Measurements from ENCODE around the gene FRMD4A. TPM values are rescaled to one million over a fixed set of nuclear protein-coding genes. Genes with fewer than 3 reads are reported as not detected.

FRMD4A gene
- total RNA-seq, 2 donors from 2014 or later: 55.9 to 81.0 TPM

DNA sequence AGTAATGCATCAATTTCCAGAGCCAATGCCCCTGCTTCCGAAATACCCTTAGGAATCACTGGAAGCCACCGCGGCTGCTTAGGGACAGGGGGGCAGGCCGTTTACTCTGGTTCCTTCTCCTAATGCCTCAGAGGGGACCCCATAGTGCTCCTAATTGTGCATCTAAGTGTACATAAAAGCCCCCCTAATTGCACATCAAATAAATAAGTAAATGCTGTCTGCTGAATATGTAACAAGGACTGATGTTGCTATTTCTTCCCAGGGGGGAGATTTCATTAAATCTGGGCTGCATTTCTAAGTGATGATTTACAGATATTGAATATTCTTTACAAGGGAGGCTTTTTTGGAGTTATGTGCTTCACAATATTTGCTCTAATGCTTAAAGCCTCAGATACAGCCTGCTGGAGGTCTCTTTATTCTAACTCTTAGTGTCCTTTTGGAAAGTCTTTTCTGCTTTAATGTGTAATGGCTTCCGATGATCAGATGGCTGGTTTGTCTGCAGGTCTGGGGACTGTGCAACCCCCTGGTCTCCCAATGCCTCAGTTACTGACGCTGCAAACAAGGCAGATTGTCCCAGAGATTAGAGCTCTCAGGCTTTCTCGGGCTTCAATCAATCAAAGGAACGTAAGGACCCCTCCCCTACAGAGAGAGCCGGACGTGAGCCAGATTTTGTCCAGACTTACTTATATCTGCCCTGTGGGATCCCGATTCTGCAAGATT, 601.0 kb downstream of the FRMD4A start:
- no peak overlapping the region for H3K4me3 ChIP-seq

GRCh38 chr10:13728898-13729535, 601.7 kb downstream of the FRMD4A start:
- H3K9me3 ChIP-seq: no peaks in the 10 kb centered on the region
- H3K4me3 ChIP-seq: no peak overlapping the region
- H3K36me3 ChIP-seq: peaks cover 13% of the 10 kb centered on the region
- H3K4me1 ChIP-seq (ENCODE audit: control insufficient read depth in 1 of 2, low read depth in 2 of 2): no peaks in the 10 kb centered on the region
- no peak for TF ChIP-seq CTCF (IDR thresholded peaks at IDR 0.05)
- ATAC-seq (ENCODE audit: insufficient number of reproducible peaks, low FRiP score, low read depth) (no peak), DNase-seq (ENCODE audit: low spot score) (no peak)
- H3K27ac ChIP-seq: no peak overlapping the region
- no peaks in the 10 kb centered on the region for H3K27me3 ChIP-seq (replicated peaks; ENCODE audit: insufficient read depth)

More for the DNA sequence above, 601.0 kb downstream of the FRMD4A start:
- no peaks in the 10 kb centered on the region for H3K4me1 ChIP-seq (ENCODE audit: control insufficient read depth in 1 of 2, low read depth in 2 of 2)
- peaks cover 13% of the 10 kb centered on the region for H3K36me3 ChIP-seq
- DNase-seq (ENCODE audit: low spot score) (no peak), ATAC-seq (ENCODE audit: insufficient number of reproducible peaks, low FRiP score, low read depth) (no peak)
- H3K27me3 ChIP-seq (replicated peaks; ENCODE audit: insufficient read depth): no peaks in the 10 kb centered on the region
- no peak overlapping the region for H3K27ac ChIP-seq
- no peak for TF ChIP-seq CTCF (IDR thresholded peaks at IDR 0.05)
- H3K9me3 ChIP-seq: no peaks in the 10 kb centered on the region

GRCh38 chr10:13725594-13725993, 605.1 kb downstream of the FRMD4A start:
- H3K27me3 ChIP-seq (replicated peaks; ENCODE audit: insufficient read depth): no peaks in the 10 kb centered on the region
- H3K4me3 ChIP-seq: no peak overlapping the region
- no peaks in the 10 kb centered on the region for H3K4me1 ChIP-seq (ENCODE audit: control insufficient read depth in 1 of 2, low read depth in 2 of 2)
- TF ChIP-seq CTCF (IDR thresholded peaks at IDR 0.05): no peak
- no peaks in the 10 kb centered on the region for H3K9me3 ChIP-seq
- H3K27ac ChIP-seq: no peak overlapping the region
- peaks cover 7% of the 10 kb centered on the region for H3K36me3 ChIP-seq
- DNase-seq (ENCODE audit: low spot score) (no peak), ATAC-seq (ENCODE audit: insufficient number of reproducible peaks, low FRiP score, low read depth) (no peak)

DNA sequence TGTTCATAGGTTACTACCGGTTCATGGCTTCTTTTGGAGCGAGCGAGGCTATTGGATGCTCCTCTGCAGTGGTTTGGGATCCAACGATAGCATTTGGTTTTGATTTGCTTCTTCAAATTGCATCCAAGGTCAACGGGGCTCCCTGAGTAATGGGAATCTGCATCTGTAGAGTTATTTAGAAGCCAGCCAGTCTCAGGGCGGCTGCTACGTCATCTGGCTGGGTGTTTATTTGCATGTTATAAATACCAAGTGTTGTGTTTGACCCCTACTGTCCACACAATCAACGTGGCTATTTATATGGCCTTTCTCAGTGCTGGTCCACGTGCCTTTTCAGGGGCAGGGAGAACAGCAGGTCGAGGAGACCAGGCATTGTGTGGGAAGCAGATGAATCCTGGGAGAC, 606.2 kb downstream of the FRMD4A start:
- ATAC-seq (ENCODE audit: insufficient number of reproducible peaks, low FRiP score, low read depth) (no peak), DNase-seq (ENCODE audit: low spot score) (no peak)
- Histone ChIP-seq H3K36me3 (peaks cover 7% of the 10 kb centered on the region), H3K27ac (no peak overlapping the region), H3K27me3 (replicated peaks; ENCODE audit: insufficient read depth) (no peaks in the 10 kb centered on the region), H3K4me3 (no peak overlapping the region), H3K4me1 (ENCODE audit: control insufficient read depth in 1 of 2, low read depth in 2 of 2) (no peaks in the 10 kb centered on the region), H3K9me3 (no peaks in the 10 kb centered on the region)
- no peak for TF ChIP-seq CTCF (IDR thresholded peaks at IDR 0.05)

- TF ChIP-seq CTCF (IDR thresholded peaks at IDR 0.05): no peak
- peaks cover 7% of the 10 kb centered on the region for H3K36me3 ChIP-seq
- H3K4me3 ChIP-seq: no peak overlapping the region
- no peaks in the 10 kb centered on the region for H3K9me3 ChIP-seq
- no peaks in the 10 kb centered on the region for H3K27me3 ChIP-seq (replicated peaks; ENCODE audit: insufficient read depth)
- ATAC-seq (ENCODE audit: insufficient number of reproducible peaks, low FRiP score, low read depth) (no peak), DNase-seq (ENCODE audit: low spot score) (no peak)
- H3K27ac ChIP-seq: no peak overlapping the region
- H3K4me1 ChIP-seq (ENCODE audit: control insufficient read depth in 1 of 2, low read depth in 2 of 2): peaks cover 8 to 14% of the 10 kb centered on the region in 2 donors
Measured at GRCh38 chr10:13722747-13723653, 607.7 kb downstream of the FRMD4A start.
